H1 (cell line): ENCODE results near the gene ARMC9.

ENCODE experiments used
- CHD2 ChIP-seq: IDR thresholded peaks from 2 replicates; pipeline ENCODE4 v1.6.1; 2012; ENCODE audit warnings: low read length, improper control_type of control experiment
- EZH2 ChIP-seq: fragments of 200-600 bp; sonication (generic); IDR thresholded peaks from 2 replicates; pipeline ENCODE4 v1.7.1; 2012; ENCODE audit warnings: low read depth, mild to moderate bottlenecking, moderate library complexity, low read length, inconsistent platforms; ENCODE audit not compliant: severe bottlenecking
- NRF1 ChIP-seq: IDR thresholded peaks from 2 replicates; pipeline ENCODE4 v1.6.1; 2011; ENCODE audit warnings: mild to moderate bottlenecking, low read depth, low read length, improper control_type of control experiment
- POLR2A ChIP-seq, 2 experiments: IDR thresholded peaks; 1 replicate in 1 of 2; 2 replicates in 1 of 2; pipeline ENCODE4 v1.6.1; 2011; ENCODE audit warnings: low read depth in 2 of 2, low read length in 2 of 2, mild to moderate bottlenecking in 2 of 2; ENCODE audit errors: control extremely low read depth in 1 of 2
- RAD21 ChIP-seq, 2 experiments: IDR thresholded peaks in 1 of 2; conservative IDR thresholded peaks in 1 of 2; 2 replicates each; pipeline ENCODE4 v1.6.1; 2011; ENCODE audit warnings: low read depth in 2 of 2, low read length in 2 of 2, improper control_type of control experiment in 1 of 2, inconsistent platforms in 1 of 2, mild to moderate bottlenecking in 1 of 2, moderate library complexity in 1 of 2
- TF ChIP-seq, protein P1 (sequence below): IDR thresholded peaks from 2 replicates; pipeline ENCODE4 v1.6.1; 2012; ENCODE audit warnings: low read length, inconsistent platforms
- TF ChIP-seq, protein P2 (sequence below), 3 experiments: IDR thresholded peaks; 1 replicate in 2 of 3; 2 replicates in 1 of 3; pipeline versions ENCODE4 v1.5.1 to v1.6.1; 2011; ENCODE audit warnings: low read length in 3 of 3, mild to moderate bottlenecking in 3 of 3, inconsistent platforms in 2 of 3, low read depth in 1 of 3, moderate library complexity in 1 of 3; ENCODE audit not compliant: insufficient read depth in 1 of 3; ENCODE audit errors: control extremely low read depth in 1 of 3

DNA sequence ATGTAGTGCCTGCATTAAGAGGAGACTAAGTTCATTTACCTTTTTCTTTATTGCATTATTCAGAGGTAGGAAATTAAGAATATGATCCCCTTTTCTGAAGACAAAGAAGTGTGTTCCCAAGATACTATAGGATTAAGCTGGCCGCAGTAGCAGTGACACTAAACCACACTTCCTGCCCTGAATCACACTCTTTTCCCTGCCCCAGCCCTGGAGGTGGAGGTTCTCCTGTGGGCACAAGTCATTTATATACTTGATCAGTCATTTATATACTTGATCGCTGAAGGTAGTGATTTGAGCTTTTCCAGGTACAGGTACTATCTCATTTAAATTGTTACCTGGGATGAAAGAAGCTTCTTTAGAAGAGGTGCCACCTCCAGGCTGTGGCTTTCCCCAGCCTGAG lies 78.6 kb downstream of the ARMC9 start:
- TF ChIP-seq EZH2 = no peak
- no peak for TF ChIP-seq POLR2A (IDR thresholded peaks at IDR 0.05; ENCODE audit: control extremely low read depth in 1 of 2, low read depth in 2 of 2, low read length in 2 of 2)
- TF ChIP-seq NRF1 = no peak
- TF ChIP-seq, protein P1, sequence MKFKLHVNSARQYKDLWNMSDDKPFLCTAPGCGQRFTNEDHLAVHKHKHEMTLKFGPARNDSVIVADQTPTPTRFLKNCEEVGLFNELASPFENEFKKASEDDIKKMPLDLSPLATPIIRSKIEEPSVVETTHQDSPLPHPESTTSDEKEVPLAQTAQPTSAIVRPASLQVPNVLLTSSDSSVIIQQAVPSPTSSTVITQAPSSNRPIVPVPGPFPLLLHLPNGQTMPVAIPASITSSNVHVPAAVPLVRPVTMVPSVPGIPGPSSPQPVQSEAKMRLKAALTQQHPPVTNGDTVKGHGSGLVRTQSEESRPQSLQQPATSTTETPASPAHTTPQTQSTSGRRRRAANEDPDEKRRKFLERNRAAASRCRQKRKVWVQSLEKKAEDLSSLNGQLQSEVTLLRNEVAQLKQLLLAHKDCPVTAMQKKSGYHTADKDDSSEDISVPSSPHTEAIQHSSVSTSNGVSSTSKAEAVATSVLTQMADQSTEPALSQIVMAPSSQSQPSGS = no peak
- no peak for TF ChIP-seq CHD2
- TF ChIP-seq, protein P2, sequence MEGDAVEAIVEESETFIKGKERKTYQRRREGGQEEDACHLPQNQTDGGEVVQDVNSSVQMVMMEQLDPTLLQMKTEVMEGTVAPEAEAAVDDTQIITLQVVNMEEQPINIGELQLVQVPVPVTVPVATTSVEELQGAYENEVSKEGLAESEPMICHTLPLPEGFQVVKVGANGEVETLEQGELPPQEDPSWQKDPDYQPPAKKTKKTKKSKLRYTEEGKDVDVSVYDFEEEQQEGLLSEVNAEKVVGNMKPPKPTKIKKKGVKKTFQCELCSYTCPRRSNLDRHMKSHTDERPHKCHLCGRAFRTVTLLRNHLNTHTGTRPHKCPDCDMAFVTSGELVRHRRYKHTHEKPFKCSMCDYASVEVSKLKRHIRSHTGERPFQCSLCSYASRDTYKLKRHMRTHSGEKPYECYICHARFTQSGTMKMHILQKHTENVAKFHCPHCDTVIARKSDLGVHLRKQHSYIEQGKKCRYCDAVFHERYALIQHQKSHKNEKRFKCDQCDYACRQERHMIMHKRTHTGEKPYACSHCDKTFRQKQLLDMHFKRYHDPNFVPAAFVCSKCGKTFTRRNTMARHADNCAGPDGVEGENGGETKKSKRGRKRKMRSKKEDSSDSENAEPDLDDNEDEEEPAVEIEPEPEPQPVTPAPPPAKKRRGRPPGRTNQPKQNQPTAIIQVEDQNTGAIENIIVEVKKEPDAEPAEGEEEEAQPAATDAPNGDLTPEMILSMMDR (IDR thresholded peaks at IDR 0.05; ENCODE audit: control extremely low read depth in 1 of 3, insufficient read depth in 1 of 3, low read depth in 1 of 3, low read length in 3 of 3) = no peak
- TF ChIP-seq RAD21 (IDR thresholded peaks at IDR 0.05 in 1 of 2, conservative IDR thresholded peaks at IDR 0.05 in 1 of 2; ENCODE audit: low read depth in 2 of 2, low read length in 2 of 2) = no peak
